ENCODE measurements around the gene DAPK2.

- TF ChIP-seq CTCF (conservative IDR thresholded peaks at IDR 0.05): no peak
- TF ChIP-seq ZFX (IDR thresholded peaks at IDR 0.05): no peak
Measured at GRCh38 chr15:63905558-63906265, 140.6 kb downstream of the DAPK2 start.

Data from C4-2B (cell line).